COLO668 (cell line): ENCODE data around the gene CALY.
A peak's percentile ranks its signal among the peaks of the same experiment; 100 is the strongest.
"Not testable (repeated sequence)": the region's sequence is repeated elsewhere in the genome, so short reads cannot be mapped to it uniquely, and the experiment has no call there.

Source experiments
- DNase-seq: peaks from one replicate; lab custom pipeline; 2025; ENCODE audit not compliant: unreplicated experiment; lab: John Stamatoyannopoulos, UW

The CALY gene

GRCh38 chr10:133332936-133333699 lies 3.6 kb downstream of the CALY start:
- no peak for DNase-seq

DNA sequence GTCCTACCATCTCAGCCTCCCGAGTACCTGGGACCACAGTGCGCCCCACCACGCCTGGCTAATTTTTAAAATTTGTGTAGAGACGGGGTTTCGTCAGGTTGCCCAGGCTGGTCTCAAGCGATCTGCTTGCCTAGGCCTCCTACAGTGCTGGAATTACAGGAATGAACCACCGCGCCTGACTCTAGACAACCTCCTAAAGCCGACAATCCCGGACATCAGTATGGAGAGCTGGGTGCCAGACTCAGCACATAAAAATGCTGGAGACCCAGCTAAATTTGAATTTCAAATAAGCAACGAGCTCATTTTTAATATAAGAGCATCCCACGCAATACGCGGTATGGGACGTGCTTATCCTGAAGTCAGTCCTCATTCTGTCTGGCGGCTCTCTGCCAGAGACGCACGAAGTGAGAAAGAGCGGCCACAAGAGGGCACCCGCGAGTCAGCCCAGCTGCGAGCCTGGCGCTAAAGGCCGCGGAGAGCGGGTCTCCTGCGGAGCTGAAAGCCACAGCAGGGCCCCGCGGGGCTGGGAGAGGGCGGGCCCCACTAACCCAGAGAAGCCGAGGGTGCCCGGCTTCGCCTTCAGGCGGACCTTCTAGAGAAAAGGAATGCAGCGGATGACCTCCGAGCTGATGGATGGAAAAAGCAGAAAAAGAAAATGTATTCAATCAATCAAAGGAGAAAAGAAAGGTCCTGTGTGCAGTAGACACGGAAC lies 7.0 kb downstream of the CALY start:
- peak; percentile 81 for DNase-seq

GRCh38 chr10:133328358-133329343 lies 8.0 kb downstream of the CALY start:
- no peak for DNase-seq

DNA sequence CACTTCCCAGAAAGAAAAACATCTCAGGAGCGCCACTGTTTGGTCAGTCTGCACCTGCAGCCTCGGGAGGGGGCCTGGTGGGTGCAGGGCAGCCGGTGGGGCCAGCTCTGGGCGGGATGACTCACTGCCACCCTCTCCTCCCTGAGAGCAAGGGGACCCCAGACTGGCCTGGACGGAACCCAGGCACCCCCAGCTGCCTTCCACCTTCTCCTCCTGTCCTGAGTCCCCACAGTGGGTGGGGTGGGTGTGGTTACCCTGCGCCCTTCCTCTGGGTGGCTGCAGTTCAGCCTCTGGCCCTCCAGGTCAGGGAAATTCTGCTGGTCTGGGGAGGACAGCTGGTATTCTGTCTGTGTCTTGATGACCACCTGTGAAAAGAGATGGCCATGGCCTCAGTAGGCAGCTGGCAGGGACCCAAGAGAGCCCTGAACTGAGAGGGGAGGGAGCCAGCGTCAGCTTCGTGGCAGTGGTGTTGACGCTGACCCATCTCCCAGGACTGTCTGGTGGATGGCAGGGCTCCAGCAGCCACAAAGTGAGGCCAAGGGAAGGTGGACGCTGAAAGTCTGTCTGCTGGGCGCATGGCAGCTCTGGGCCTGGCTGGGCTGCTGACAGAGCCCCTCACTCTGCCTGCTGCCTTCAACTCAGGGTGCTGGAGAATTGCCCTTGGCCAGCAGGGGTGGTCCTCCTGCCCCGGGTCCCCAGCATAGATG lies 8.9 kb downstream of the CALY start:
- DNase-seq: peak; percentile 44

- peak; percentile 56 for DNase-seq
Observed at GRCh38 chr10:133326745-133327650, 9.7 kb downstream of the CALY start.

- no peak for DNase-seq
Observed at GRCh38 chr10:133326223-133326551, 10.5 kb downstream of the CALY start.

DNA sequence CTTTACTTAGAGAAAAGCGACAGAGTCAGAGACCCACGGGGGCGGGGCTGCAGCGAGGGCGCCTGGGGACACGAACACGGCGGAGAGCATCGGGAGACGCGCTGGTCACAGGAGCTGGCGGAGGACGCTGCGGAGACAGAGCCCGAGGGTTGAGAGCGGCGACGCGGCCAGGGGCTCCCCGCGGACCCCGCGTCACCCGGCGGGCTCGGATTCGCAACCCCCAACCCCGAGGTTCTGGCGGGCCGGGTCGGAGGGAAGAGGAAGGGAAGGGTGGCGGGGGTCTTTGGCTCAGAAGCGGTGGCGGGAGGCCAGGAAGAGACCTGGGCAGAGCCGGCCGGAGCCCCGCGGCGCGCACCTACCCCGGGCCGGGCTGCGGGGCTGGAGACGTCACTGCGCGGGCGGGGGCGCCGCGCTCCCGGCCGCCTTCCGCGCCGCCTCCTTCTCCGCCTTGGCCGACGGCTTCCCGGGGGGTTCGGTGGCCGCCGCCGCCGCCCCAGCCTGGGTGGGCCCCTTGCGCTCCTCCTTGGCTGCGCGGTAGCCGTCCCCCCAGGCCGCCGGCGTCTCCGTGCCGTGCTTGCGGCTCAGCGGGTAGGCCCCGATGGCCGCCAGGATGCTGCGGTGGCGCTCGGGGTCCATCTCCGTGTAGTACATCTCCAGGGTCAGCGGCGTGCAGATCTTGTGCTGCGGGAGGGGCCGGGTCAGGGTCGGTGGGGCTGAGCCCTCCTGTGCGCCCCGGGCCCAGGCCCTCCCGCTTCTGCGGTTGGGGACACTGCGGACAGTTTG lies 11.1 kb downstream of the CALY start:
- DNase-seq: peak; percentile 40

DNA sequence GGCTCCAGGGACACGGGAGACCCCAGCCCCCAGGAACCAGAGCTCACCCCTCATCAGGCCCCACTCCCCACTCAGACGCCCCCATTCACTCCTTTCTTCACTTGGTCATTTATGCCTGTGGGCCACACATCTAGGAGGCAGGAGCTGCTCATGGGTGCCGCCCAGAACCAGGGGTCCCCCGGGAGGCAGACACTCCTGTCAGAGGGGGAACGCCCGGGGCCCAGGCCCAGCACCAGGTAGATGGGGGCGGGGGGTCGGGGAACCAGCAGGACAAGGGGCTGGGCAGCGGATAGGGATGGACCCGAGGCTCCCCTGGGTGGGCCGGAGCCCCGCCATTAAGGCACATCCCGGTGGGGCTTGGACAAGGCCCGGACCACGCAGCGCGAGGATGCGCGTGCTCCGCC lies 11.8 kb downstream of the CALY start:
- DNase-seq: no peak

GRCh38 chr10:133324198-133324792 lies 12.4 kb downstream of the CALY start:
- peak; percentile 75 for DNase-seq

- not testable (repeated sequence) for DNase-seq
Observed at GRCh38 chr10:133322064-133322709, 14.5 kb downstream of the CALY start.

DNA sequence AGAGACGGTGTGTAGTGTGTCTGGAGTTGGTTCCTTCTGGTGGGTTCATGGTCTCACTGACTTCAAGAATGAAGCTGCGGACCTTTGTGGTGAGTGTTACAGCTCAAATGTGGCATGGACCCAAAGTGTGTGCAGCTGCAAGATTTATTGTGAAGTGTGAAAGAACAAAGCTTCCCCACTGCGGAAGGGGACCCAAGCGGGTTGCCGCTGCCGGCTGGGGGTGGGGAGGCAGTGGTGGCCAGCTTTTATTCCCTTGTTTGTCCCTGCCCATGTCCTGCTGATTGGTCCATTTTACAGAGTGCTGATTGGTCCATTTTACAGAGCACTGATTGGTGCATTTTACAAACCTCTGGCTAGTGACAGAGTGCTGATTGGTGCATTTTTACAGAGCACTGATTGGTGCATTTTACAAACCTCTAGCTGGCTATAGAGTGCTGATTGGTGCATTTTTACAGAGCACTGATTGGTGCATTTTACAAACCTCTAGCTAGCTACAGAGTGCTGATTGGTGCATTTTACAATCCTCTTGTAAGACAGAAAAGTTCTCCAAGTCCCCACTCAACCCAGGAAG lies 15.8 kb downstream of the CALY start:
- DNase-seq: not testable (repeated sequence)

- DNase-seq: peak; percentile 73
Observed at GRCh38 chr10:133318494-133319127, 18.1 kb downstream of the CALY start.

DNA sequence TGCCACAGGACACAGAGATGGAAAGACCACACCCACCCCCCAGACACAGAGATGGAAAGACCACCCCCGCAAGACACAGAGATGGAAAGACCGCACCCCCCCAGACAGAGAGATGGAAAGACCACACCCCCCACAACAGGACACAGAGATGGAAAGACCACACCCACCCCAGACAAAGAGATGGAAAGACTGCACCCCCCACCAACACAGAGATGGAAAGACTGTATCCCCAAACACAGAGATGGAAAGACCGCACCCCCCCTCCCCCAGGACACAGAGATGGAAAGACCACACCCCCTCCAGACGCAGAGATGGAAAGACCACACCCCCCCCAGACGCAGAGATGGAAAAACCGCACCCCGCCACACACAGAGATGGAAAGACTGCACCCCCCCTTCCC lies 20.0 kb downstream of the CALY start:
- DNase-seq: no peak

GRCh38 chr10:133316266-133316665 lies 20.4 kb downstream of the CALY start:
- DNase-seq: no peak

- DNase-seq: no peak
Observed at GRCh38 chr10:133315847-133316246, 20.8 kb downstream of the CALY start.

GRCh38 chr10:133314911-133315310 lies 21.8 kb downstream of the CALY start:
- no peak for DNase-seq

DNA sequence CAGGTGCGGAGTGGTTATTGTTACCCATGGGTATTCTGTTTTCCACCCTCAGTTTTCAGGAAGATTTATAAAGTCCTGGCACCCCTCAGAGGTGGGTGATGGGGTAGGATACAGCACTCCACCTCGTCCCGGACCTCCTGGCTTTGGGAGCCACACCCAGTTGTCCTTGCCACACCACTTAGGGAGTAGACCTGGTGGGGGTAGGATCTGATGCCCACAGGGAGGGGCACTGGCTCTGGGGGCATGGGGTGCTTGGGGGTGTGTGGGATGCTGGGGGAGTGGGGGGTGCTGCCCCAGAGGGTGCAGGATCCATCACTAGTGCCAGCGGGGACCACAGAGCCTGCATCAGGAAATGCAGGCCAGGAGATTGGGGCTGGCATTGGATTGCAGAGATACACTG lies 23.5 kb downstream of the CALY start:
- no peak for DNase-seq
